Right forelimb (tissue), 1 donor: ENCODE measurements around the gene SLC39A7.
A peak's percentile ranks its signal among the peaks of the same experiment; 100 is the strongest.

ENCODE experiments used
- DNase-seq: peaks from one replicate; pipeline ENCODE4 v3.0.0-alpha.2; 2018

SLC39A7 gene

GRCh38 chr6:33243476-33243875 is 42.8 kb downstream of the SLC39A7 start:
- no peak for DNase-seq

- DNase-seq: peak; percentile 92
Measured at GRCh38 chr6:33247977-33248642, 47.4 kb downstream of the SLC39A7 start.

GRCh38 chr6:33248643-33248931 is 47.9 kb downstream of the SLC39A7 start:
- no peak for DNase-seq

- peak; percentile 94 for DNase-seq
Measured at GRCh38 chr6:33248932-33249731, 48.5 kb downstream of the SLC39A7 start.

- no peak for DNase-seq
Measured at GRCh38 chr6:33249732-33250630, 49.3 kb downstream of the SLC39A7 start.

GRCh38 chr6:33250731-33251130 is 50.1 kb downstream of the SLC39A7 start:
- DNase-seq: no peak

- no peak for DNase-seq
Measured at GRCh38 chr6:33251395-33252012, 50.8 kb downstream of the SLC39A7 start.

- DNase-seq: no peak
Measured at GRCh38 chr6:33252759-33253158, 52.1 kb downstream of the SLC39A7 start.
